Parathyroid adenoma (tissue), 2 donors: ENCODE measurements around the gene CMPK2.
A peak's percentile ranks its signal among the peaks of the same experiment; 100 is the strongest.

Experiments
- H2AFZ ChIP-seq: fragments of 300-600 bp; sonication (generic); one replicate; pipeline ENCODE4 v1.7.0; 2017; ENCODE audit warnings: antibody characterized with exemption, mild to moderate bottlenecking
- H3K27ac ChIP-seq: fragments of 300-600 bp; sonication (generic); one replicate; pipeline ENCODE4 v1.7.0; 2017
- H3K27me3 ChIP-seq: fragments of 300-600 bp; sonication (generic); one replicate; pipeline ENCODE4 v1.7.0; 2017; ENCODE audit warnings: low read length; ENCODE audit not compliant: control insufficient read depth, insufficient read depth
- H3K36me3 ChIP-seq: fragments of 300-600 bp; sonication (generic); one replicate; pipeline ENCODE4 v1.7.0; 2017; ENCODE audit warnings: low read length; ENCODE audit not compliant: control insufficient read depth, insufficient read depth
- H3K4me1 ChIP-seq: fragments of 300-600 bp; sonication (generic); one replicate; pipeline ENCODE4 v1.7.0; 2017; ENCODE audit warnings: control low read depth
- H3K4me2 ChIP-seq: fragments of 300-600 bp; sonication (generic); one replicate; pipeline ENCODE4 v1.7.0; 2017; ENCODE audit warnings: low read length
- H3K4me3 ChIP-seq: fragments of 300-600 bp; sonication (generic); one replicate; pipeline ENCODE4 v1.7.0; 2017; ENCODE audit warnings: low read depth, low read length
- H3K79me2 ChIP-seq: fragments of 300-600 bp; sonication (generic); one replicate; pipeline ENCODE4 v1.7.0; 2017; ENCODE audit warnings: control low read depth
- H3K9ac ChIP-seq: fragments of 300-600 bp; sonication (generic); one replicate; pipeline ENCODE4 v1.7.0; 2017; ENCODE audit warnings: mild to moderate bottlenecking
- H3K9me3 ChIP-seq: fragments of 300-600 bp; sonication (generic); one replicate; pipeline ENCODE4 v1.7.0; 2017; ENCODE audit warnings: low read length; ENCODE audit not compliant: control insufficient read depth
- TF ChIP-seq, protein P1 (sequence below): fragments of 300-600 bp; sonication (generic); IDR thresholded peaks from one replicate; pipeline ENCODE4 v1.7.0; 2017; ENCODE audit warnings: antibody characterized with exemption, mild to moderate bottlenecking
- donor health status: primary hyperparathyroidism.

CMPK2 gene

DNA sequence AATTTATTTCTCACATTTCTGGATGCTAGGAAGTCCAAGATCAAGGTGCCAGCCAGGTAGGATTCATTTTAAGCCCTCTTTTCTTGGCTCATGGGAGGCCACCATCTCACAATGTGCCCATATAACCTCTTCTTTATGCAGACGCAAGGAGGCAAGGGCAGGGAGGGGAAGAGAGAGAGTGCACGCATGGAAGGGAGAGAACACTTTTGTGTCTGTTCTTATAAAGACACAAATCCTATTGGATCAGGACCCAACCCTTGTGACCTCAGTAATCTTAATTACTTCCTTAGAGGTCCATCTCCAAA is 32.5 kb downstream of the CMPK2 start:
- Histone ChIP-seq H3K36me3 (no peaks in the 10 kb centered on the region), H3K9me3 (no peaks in the 10 kb centered on the region), H3K79me2 (no peaks in the 10 kb centered on the region), H3K4me1 (no peaks in the 10 kb centered on the region), H2AFZ (no peak overlapping the region), H3K4me3 (no peak overlapping the region), H3K4me2 (no peak overlapping the region), H3K27me3 (no peaks in the 10 kb centered on the region), H3K27ac (no peak overlapping the region), H3K9ac (no peak overlapping the region)
- TF ChIP-seq, protein P1, sequence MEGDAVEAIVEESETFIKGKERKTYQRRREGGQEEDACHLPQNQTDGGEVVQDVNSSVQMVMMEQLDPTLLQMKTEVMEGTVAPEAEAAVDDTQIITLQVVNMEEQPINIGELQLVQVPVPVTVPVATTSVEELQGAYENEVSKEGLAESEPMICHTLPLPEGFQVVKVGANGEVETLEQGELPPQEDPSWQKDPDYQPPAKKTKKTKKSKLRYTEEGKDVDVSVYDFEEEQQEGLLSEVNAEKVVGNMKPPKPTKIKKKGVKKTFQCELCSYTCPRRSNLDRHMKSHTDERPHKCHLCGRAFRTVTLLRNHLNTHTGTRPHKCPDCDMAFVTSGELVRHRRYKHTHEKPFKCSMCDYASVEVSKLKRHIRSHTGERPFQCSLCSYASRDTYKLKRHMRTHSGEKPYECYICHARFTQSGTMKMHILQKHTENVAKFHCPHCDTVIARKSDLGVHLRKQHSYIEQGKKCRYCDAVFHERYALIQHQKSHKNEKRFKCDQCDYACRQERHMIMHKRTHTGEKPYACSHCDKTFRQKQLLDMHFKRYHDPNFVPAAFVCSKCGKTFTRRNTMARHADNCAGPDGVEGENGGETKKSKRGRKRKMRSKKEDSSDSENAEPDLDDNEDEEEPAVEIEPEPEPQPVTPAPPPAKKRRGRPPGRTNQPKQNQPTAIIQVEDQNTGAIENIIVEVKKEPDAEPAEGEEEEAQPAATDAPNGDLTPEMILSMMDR, result no peak

DNA sequence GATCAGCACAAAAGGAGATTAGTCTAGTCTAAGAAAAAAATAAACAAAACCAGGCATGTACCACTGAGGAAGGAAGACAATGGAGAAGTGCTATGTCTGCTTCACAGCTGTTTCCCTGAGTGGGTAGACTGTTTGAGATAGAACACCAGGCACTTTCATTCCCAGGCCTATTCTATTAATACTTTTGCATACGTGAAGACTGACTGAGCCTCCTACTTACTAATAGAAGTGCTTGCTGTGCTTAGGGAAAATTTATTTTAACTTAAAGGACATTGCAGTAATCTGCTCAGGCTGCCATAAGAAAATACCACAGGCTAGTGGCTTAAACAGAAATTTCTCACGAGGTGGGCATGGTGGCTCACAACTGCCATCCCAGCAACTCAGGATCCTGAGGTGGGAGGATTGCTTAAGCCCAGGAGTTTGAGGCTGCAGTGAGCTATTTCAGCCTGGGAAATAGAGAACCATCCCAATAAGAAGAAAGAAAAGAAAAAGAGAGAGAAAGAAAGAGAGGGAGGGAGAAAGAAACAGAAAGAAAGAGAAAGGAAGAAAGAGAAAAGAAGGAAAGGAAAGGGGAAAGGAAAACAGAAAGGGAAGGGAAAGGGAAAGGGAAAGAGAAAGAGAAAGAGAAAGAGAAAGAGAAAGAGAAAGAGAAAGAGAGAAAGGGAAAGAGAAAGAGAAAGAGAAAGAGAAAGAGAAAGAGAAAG is 33.0 kb downstream of the CMPK2 start:
- Histone ChIP-seq H3K79me2 (no peaks in the 10 kb centered on the region), H3K36me3 (no peaks in the 10 kb centered on the region), H3K4me3 (no peak overlapping the region), H3K4me2 (no peak overlapping the region), H3K4me1 (no peaks in the 10 kb centered on the region), H2AFZ (no peak overlapping the region), H3K9ac (no peak overlapping the region), H3K27ac (no peak overlapping the region), H3K9me3 (no peaks in the 10 kb centered on the region), H3K27me3 (no peaks in the 10 kb centered on the region)
- TF ChIP-seq, protein P1, result no peak

DNA sequence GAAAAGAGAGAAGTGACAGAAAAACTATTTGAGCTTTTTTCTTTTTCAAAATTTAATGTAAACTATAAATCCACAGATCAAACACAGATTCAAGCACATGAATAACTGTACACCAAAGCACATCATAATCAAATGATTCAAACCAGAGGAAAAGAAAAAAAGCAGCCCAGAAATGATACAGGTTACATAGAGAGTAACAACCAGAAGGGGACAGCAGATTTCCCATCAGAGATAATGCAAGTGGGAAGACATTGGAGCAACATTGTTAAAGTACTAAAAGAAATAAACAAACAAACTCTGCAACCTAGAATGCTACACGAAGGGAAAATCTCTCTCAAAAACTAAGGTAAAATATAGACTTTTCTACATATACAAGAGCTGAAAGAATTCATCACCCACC is 34.5 kb downstream of the CMPK2 start:
- Histone ChIP-seq H3K27me3 (no peaks in the 10 kb centered on the region), H2AFZ (no peak overlapping the region), H3K79me2 (no peaks in the 10 kb centered on the region), H3K9me3 (no peaks in the 10 kb centered on the region), H3K36me3 (no peaks in the 10 kb centered on the region), H3K4me2 (no peak overlapping the region), H3K27ac (no peak overlapping the region), H3K4me1 (no peaks in the 10 kb centered on the region), H3K9ac (no peak overlapping the region), H3K4me3 (no peak overlapping the region)
- TF ChIP-seq, protein P1, result no peak

DNA sequence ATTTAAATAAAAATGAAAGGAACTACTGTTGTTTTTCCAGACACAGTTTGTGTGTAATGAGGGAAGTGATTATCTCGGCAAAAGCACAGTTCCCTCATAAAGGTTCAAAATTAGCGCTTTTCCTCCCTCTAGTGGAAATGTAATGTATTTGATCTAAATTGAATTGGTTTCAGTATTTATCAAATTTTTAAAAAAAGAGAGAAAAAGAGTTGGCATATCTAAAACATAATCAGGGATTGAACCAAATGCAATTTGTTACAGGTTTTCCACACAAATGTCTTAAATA is 37.5 kb downstream of the CMPK2 start:
- peak overlapping the region; percentile 61 for H2AFZ ChIP-seq
- no peaks in the 10 kb centered on the region for H3K79me2 ChIP-seq
- H3K4me3 ChIP-seq, result no peak overlapping the region
- no peaks in the 10 kb centered on the region for H3K36me3 ChIP-seq
- H3K27me3 ChIP-seq, result no peaks in the 10 kb centered on the region
- H3K4me2 ChIP-seq, result no peak overlapping the region
- TF ChIP-seq, protein P1, result peak; percentile 28
- no peak overlapping the region for H3K9ac ChIP-seq
- no peaks in the 10 kb centered on the region for H3K9me3 ChIP-seq
- no peak overlapping the region for H3K27ac ChIP-seq
- no peaks in the 10 kb centered on the region for H3K4me1 ChIP-seq

DNA sequence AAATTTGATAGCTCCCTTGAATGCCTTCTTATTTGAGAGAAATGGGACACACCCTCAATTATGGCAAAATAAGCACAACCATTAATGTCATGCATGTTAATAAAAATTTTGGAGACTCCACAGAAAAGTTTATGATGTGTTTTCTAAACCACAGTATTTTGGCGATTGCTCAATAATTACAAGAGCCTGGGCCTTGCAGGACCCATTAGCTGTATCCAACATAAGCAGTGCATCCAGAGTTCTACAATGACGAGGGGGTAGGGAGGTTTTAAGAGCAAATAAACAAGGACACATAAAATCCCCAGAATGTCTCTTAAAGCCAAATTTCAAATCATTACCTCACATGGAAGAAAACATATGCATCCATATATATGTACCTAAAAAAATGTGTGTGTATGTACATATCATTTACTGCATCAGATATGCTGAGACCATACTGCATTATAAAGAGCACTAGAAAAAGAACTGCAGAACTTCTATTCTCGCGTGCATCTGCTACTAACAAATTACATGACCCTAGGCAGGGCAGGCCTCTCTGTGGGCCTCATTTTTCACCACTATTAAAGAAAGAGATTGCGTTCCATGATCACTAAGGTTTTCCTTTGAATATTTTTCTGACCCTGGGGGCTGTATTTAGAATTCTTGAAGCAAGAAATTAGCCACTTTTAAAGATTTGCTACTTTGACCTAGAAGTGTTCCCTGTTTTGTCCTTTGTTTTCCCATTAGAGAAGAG is 38.0 kb downstream of the CMPK2 start:
- Histone ChIP-seq H3K27ac (no peak overlapping the region), H3K4me3 (no peak overlapping the region), H3K9me3 (no peaks in the 10 kb centered on the region), H3K4me1 (no peaks in the 10 kb centered on the region), H3K4me2 (no peak overlapping the region), H3K36me3 (no peaks in the 10 kb centered on the region), H3K9ac (no peak overlapping the region), H2AFZ (peak overlapping the region; percentile 61), H3K79me2 (no peaks in the 10 kb centered on the region), H3K27me3 (no peaks in the 10 kb centered on the region)
- TF ChIP-seq, protein P1, result no peak
